Ammon's horn (tissue), 1 donor: ENCODE data around the gene NXPH4.
A peak's percentile ranks its signal among the peaks of the same experiment; 100 is the strongest.

ENCODE experiments used
- DNase-seq: peaks from one replicate; pipeline ENCODE4 v3.0.0-alpha.2; 2016; ENCODE audit warnings: low spot score

Gene NXPH4

GRCh38 chr12:57232156-57232756 lies 15.7 kb downstream of the NXPH4 start:
- no peak for DNase-seq

GRCh38 chr12:57233357-57234232 lies 17.0 kb downstream of the NXPH4 start:
- no peak for DNase-seq

- no peak for DNase-seq
These were observed 17.6 kb downstream of the NXPH4 start for GRCh38 chr12:57234233-57234570.

- no peak for DNase-seq
These were observed 18.0 kb downstream of the NXPH4 start for GRCh38 chr12:57234571-57235016.

- DNase-seq, result no peak
These were observed 18.6 kb downstream of the NXPH4 start for GRCh38 chr12:57235017-57235727.

GRCh38 chr12:57235728-57236131 lies 19.1 kb downstream of the NXPH4 start:
- no peak for DNase-seq

GRCh38 chr12:57236201-57236924 lies 19.8 kb downstream of the NXPH4 start:
- DNase-seq, result no peak

- DNase-seq, result no peak
These were observed 20.5 kb downstream of the NXPH4 start for GRCh38 chr12:57236925-57237595.

GRCh38 chr12:57237596-57237931 lies 21.0 kb downstream of the NXPH4 start:
- no peak for DNase-seq

- DNase-seq, result no peak
These were observed 21.6 kb downstream of the NXPH4 start for GRCh38 chr12:57237932-57238853.

- peak; percentile 87 for DNase-seq
These were observed 22.4 kb downstream of the NXPH4 start for GRCh38 chr12:57238854-57239554.

- DNase-seq, result no peak
These were observed 23.0 kb downstream of the NXPH4 start for GRCh38 chr12:57239587-57240065.

GRCh38 chr12:57240066-57240921 lies 23.7 kb downstream of the NXPH4 start:
- DNase-seq, result peak; percentile 69

- no peak for DNase-seq
These were observed 24.4 kb downstream of the NXPH4 start for GRCh38 chr12:57240926-57241401.

- no peak for DNase-seq
These were observed 25.1 kb downstream of the NXPH4 start for GRCh38 chr12:57241402-57242310.

- no peak for DNase-seq
These were observed 25.7 kb downstream of the NXPH4 start for GRCh38 chr12:57242329-57242690.

GRCh38 chr12:57242691-57243454 lies 26.3 kb downstream of the NXPH4 start:
- DNase-seq, result no peak
